HG03039 (cell line): ENCODE data around the gene ACTR8.
"Not testable (repeated sequence)": the region's sequence is repeated elsewhere in the genome, so short reads cannot be mapped to it uniquely, and the experiment has no call there.

ENCODE experiments used
- ATAC-seq: cut with Tn5 transposase; IDR thresholded peaks from one replicate; pipeline ENCODE4 v1.9.1; 2021; ENCODE audit warnings: mild to moderate bottlenecking, moderate library complexity; ENCODE audit not compliant: unreplicated experiment

Gene ACTR8

GRCh38 chr3:53881691-53882593 lies at the start of gene ACTR8:
TSS of gene ACTR8 (minus strand) at chr3:53882152. CDS start at chr3:53882101, 51 bp downstream.
- peak; percentile 82 for ATAC-seq

GRCh38 chr3:53927208-53927872 lies 45.4 kb upstream of the ACTR8 start:
- not testable (repeated sequence) for ATAC-seq

GRCh38 chr3:53921296-53921695 lies 39.3 kb upstream of the ACTR8 start:
- no peak for ATAC-seq

GRCh38 chr3:53919741-53920140 lies 37.8 kb upstream of the ACTR8 start:
- ATAC-seq, result no peak

- no peak for ATAC-seq
Observed at GRCh38 chr3:53913401-53913800, 31.4 kb upstream of the ACTR8 start.

GRCh38 chr3:53902711-53903110 lies 20.8 kb upstream of the ACTR8 start:
- no peak for ATAC-seq

- ATAC-seq, result no peak
Observed at GRCh38 chr3:53902067-53902466, 20.1 kb upstream of the ACTR8 start.

- no peak for ATAC-seq
Observed at GRCh38 chr3:53900666-53901331, 18.8 kb upstream of the ACTR8 start.

GRCh38 chr3:53899750-53900149 lies 17.8 kb upstream of the ACTR8 start:
- no peak for ATAC-seq

- no peak for ATAC-seq
Observed at GRCh38 chr3:53892286-53892637, 10.3 kb upstream of the ACTR8 start.

- peak; percentile 96 for ATAC-seq
Observed at GRCh38 chr3:53891497-53892285, 9.7 kb upstream of the ACTR8 start, which contains the start of gene SELENOK. TSS of gene SELENOK (minus strand) at chr3:53891859.

- no peak for ATAC-seq
Observed at GRCh38 chr3:53890726-53891475, 8.9 kb upstream of the ACTR8 start.

- no peak for ATAC-seq
Observed at GRCh38 chr3:53888232-53888631, 6.3 kb upstream of the ACTR8 start.

- ATAC-seq, result no peak
Observed at GRCh38 chr3:53887446-53887845, 5.5 kb upstream of the ACTR8 start.

GRCh38 chr3:53885239-53885638 lies 3.3 kb upstream of the ACTR8 start:
- peak; percentile 37 for ATAC-seq

- no peak for ATAC-seq
Observed at GRCh38 chr3:53884623-53885022, 2.7 kb upstream of the ACTR8 start.

- ATAC-seq, result no peak
Observed at GRCh38 chr3:53883008-53883407, 1.1 kb upstream of the ACTR8 start.

GRCh38 chr3:53880396-53881345 lies 1.3 kb downstream of the ACTR8 start:
- ATAC-seq, result no peak
